ENCODE results near the gene COX11. TPM values are rescaled to one million over a fixed set of nuclear protein-coding genes. Genes with fewer than 3 reads are reported as not detected.

Gene COX11
- total RNA-seq, 2 experiments from 2014 or later = 44.9 to 46.1 TPM

DNA sequence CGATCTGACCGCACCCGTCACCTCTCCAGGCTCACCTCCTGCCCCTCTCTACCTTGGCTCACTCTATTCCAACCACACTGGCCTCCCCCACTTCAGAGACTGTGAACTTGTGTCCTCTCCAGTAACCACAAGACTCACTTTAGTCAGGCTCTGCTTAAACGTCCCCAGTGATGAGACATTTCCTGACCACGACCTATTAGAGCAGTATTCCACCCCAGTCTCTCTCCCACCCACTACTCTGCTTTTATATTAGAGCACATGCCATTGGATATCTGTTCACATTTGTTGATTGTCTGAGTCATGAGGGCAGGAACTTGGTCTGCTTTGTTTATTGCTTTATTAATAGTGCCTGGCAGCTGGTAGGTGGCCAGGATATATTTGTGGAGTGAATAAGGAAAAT lies 20.1 kb downstream of the COX11 start:
- Mint-ChIP-seq H3K27ac (no peak overlapping the region), H3K4me1 (no peaks in the 10 kb centered on the region), H3K36me3 (ENCODE audit: low read depth) (no peaks in the 10 kb centered on the region), H3K27me3 (peaks cover 9% of the 10 kb centered on the region), H3K9me3 (no peaks in the 10 kb centered on the region), H3K4me3 (no peak overlapping the region)
- no peak for DNase-seq
- POLR2A ChIA-PET = no interaction called here
- CTCF ChIA-PET = no interaction called here

DNA sequence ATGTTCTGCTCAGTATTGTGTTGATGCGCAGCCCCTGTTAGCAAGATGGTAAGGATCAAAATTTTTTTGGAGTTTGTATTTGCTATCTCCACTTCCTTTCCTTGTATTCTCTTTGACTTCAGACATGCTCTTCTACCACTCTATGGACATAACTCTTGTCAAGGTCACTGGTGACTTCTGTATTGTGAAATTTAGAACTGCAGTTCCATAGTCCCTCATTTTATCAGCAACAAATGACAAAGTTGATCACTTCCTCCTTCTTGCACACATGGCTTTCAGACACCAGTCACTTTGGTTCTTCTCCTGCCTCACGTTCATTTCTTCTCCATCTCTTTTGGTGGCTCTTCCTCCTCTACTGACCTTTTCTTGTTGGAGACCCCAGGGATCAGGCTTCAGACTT lies 21.1 kb downstream of the COX11 start:
- POLR2A ChIA-PET = no interaction called here
- H3K27me3 Mint-ChIP-seq = peaks cover 9% of the 10 kb centered on the region

GRCh38 chr17:54945671-54946070 lies 22.8 kb downstream of the COX11 start:
- Mint-ChIP-seq H3K4me3 (no peak overlapping the region), H3K27me3 (peaks cover 9% of the 10 kb centered on the region), H3K27ac (no peak overlapping the region), H3K4me1 (no peaks in the 10 kb centered on the region), H3K9me3 (no peaks in the 10 kb centered on the region), H3K36me3 (ENCODE audit: low read depth) (no peaks in the 10 kb centered on the region)
- no peak for DNase-seq
- ChIA-PET CTCF (interaction anchor here (1.6 kb wide), 1 partner anchor 402 kb away, joined by 3 read pairs; no protein-coding TSS in a partner anchor), POLR2A (no interaction called here)

More for the DNA sequence above, 21.1 kb downstream of the COX11 start:
- DNase-seq = no peak
- no peaks in the 10 kb centered on the region for H3K36me3 Mint-ChIP-seq (ENCODE audit: low read depth)
- no peak overlapping the region for H3K4me3 Mint-ChIP-seq
- CTCF ChIA-PET = no interaction called here
- no peaks in the 10 kb centered on the region for H3K9me3 Mint-ChIP-seq
- no peaks in the 10 kb centered on the region for H3K4me1 Mint-ChIP-seq
- no peak overlapping the region for H3K27ac Mint-ChIP-seq

DNA sequence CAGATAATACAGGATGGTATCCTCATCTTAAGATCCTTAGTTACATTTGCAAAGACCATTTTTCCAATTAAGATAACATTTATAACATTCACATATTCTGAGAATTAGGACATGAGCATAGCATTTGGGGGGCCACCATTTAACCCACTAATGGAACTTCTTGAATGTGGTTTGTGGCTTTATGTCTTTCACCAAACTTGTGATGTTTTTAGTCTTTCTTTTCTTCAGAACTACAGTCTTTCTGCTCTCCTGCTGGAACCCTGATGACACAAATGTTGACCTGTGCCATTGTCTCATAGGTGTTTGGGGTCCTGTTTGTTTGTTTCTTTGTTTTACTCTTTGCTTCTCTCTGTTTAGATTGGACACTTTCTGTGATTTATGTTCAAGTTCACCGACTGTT lies 23.2 kb downstream of the COX11 start:
- ChIA-PET CTCF (interaction anchor here (1.6 kb wide), 1 partner anchor 403 kb away, joined by 3 read pairs; no protein-coding TSS in a partner anchor), POLR2A (no interaction called here)
- Mint-ChIP-seq H3K4me1 (no peaks in the 10 kb centered on the region), H3K27ac (no peak overlapping the region), H3K9me3 (no peaks in the 10 kb centered on the region), H3K36me3 (ENCODE audit: low read depth) (no peaks in the 10 kb centered on the region), H3K4me3 (no peak overlapping the region), H3K27me3 (peaks cover 9% of the 10 kb centered on the region)
- no peak for DNase-seq

DNA sequence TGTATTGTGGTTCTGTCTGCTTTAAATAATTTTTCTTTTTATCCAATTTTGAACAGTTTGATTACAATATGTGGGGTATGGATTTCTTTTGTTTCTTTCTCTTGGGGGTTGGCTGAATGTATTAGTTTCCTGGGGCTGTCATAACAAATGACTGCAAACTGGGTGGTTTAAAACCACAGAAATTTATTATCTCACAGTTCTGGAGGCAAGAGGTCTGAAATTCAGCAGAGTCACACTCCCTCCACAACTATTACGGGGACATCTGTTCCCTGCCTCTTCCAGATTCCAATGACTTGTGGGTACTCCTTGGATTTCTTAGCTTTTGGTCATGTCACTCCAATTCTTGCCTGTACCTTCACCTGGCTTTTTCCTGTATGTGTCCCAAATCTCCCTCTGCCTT lies 23.7 kb downstream of the COX11 start:
- Mint-ChIP-seq H3K36me3 (ENCODE audit: low read depth) (no peaks in the 10 kb centered on the region), H3K9me3 (no peaks in the 10 kb centered on the region), H3K4me1 (no peaks in the 10 kb centered on the region), H3K27ac (no peak overlapping the region), H3K4me3 (no peak overlapping the region), H3K27me3 (peaks cover 9% of the 10 kb centered on the region)
- DNase-seq = no peak
- ChIA-PET CTCF (no interaction called here), POLR2A (no interaction called here)

GRCh38 chr17:54941285-54941684 lies 27.2 kb downstream of the COX11 start:
- CTCF ChIA-PET = no interaction called here
- DNase-seq = no peak
- Mint-ChIP-seq H3K4me1 (no peaks in the 10 kb centered on the region), H3K27me3 (peaks cover 4% of the 10 kb centered on the region), H3K4me3 (no peak overlapping the region), H3K9me3 (no peaks in the 10 kb centered on the region), H3K27ac (no peak overlapping the region), H3K36me3 (ENCODE audit: low read depth) (no peaks in the 10 kb centered on the region)
- POLR2A ChIA-PET = no interaction called here

DNA sequence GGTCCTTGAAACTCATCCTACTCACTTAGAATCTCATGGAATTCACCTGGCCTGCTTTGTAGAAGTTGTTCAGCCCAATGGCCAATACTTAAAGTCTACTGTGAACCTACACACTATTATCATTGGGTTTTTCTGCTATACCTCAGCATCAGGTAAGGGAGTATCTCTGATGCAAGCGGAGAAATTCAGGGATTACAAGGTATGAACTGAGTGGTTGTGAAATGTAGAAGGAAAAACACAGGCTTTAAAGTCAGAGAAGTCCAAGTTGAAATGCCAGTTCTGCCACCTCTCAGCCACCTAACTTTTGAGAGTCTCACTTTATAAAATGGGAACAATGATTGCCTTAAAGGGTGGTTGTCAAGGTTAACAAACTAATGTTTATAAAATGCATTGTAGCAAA lies 31.0 kb downstream of the COX11 start:
- Mint-ChIP-seq H3K9me3 (no peaks in the 10 kb centered on the region), H3K36me3 (ENCODE audit: low read depth) (no peaks in the 10 kb centered on the region), H3K4me3 (no peak overlapping the region), H3K27ac (no peak overlapping the region), H3K4me1 (no peaks in the 10 kb centered on the region), H3K27me3 (no peaks in the 10 kb centered on the region)
- DNase-seq = no peak
- ChIA-PET CTCF (no interaction called here), POLR2A (no interaction called here)

- H3K4me1 Mint-ChIP-seq = no peaks in the 10 kb centered on the region
- no peak for DNase-seq
- ChIA-PET CTCF (no interaction called here), POLR2A (no interaction called here)
- H3K27ac Mint-ChIP-seq = no peak overlapping the region
- no peak overlapping the region for H3K4me3 Mint-ChIP-seq
- H3K36me3 Mint-ChIP-seq (ENCODE audit: low read depth) = no peaks in the 10 kb centered on the region
- no peaks in the 10 kb centered on the region for H3K27me3 Mint-ChIP-seq
- no peaks in the 10 kb centered on the region for H3K9me3 Mint-ChIP-seq
Measured at GRCh38 chr17:54937018-54937417, 31.4 kb downstream of the COX11 start.

- ChIA-PET POLR2A (no interaction called here), CTCF (no interaction called here)
- Mint-ChIP-seq H3K4me3 (no peak overlapping the region), H3K36me3 (ENCODE audit: low read depth) (no peaks in the 10 kb centered on the region), H3K4me1 (no peaks in the 10 kb centered on the region), H3K9me3 (no peaks in the 10 kb centered on the region), H3K27me3 (no peaks in the 10 kb centered on the region), H3K27ac (no peak overlapping the region)
- no peak for DNase-seq
Measured at GRCh38 chr17:54935471-54935870, 33.0 kb downstream of the COX11 start.

GRCh38 chr17:54933921-54934320 lies 34.5 kb downstream of the COX11 start:
- H3K27ac Mint-ChIP-seq = no peak overlapping the region
- H3K4me1 Mint-ChIP-seq = no peaks in the 10 kb centered on the region
- ChIA-PET POLR2A (no interaction called here), CTCF (no interaction called here)
- no peaks in the 10 kb centered on the region for H3K36me3 Mint-ChIP-seq (ENCODE audit: low read depth)
- H3K9me3 Mint-ChIP-seq = no peaks in the 10 kb centered on the region
- DNase-seq = no peak
- peaks cover under 1% of the 10 kb centered on the region for H3K27me3 Mint-ChIP-seq
- H3K4me3 Mint-ChIP-seq = no peak overlapping the region

DNA sequence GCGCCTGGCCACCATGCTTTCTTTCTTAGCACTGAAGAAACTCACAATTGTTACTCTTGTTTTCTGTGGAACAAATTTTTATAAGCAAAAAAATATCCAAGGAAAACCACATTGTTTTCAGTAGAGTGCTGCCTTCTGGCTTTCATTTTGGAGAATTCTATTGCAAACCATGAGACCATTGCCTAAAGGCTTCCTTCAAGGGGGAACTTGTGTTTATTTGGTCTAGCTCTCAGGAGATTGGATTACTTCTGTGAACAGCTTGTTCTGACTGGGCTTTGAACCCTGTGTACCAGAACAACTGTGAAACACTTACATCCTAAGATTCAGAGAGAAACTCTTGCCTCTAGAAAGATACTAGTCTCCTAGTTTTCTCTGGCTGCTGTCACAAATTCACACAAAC lies 35.7 kb downstream of the COX11 start:
- peaks cover 7% of the 10 kb centered on the region for H3K27me3 Mint-ChIP-seq
- H3K4me1 Mint-ChIP-seq = no peaks in the 10 kb centered on the region
- no peaks in the 10 kb centered on the region for H3K36me3 Mint-ChIP-seq (ENCODE audit: low read depth)
- ChIA-PET CTCF (no interaction called here), POLR2A (no interaction called here)
- no peak overlapping the region for H3K4me3 Mint-ChIP-seq
- no peak overlapping the region for H3K27ac Mint-ChIP-seq
- DNase-seq = no peak
- no peaks in the 10 kb centered on the region for H3K9me3 Mint-ChIP-seq

DNA sequence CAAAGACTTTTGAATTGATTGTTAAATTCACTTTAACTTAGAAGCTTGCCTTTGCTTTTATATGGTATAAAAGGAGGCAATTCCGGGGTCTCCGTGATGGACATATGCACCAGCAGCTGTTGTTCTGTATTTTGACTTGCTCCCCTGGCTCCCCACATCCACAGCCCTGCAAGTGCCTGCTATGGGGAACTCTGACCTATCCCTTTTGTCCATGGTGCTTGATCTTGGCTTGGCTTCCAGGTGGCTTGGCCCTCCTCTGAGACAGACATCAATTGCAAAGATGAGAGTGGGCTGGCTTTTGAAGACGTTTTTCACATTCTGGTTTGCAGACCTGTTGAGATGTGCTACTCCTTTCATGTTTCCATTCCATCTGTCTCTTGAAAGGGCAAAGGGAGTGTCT lies 40.9 kb downstream of the COX11 start:
- Mint-ChIP-seq H3K27ac (no peak overlapping the region), H3K4me1 (no peaks in the 10 kb centered on the region), H3K27me3 (peaks cover 9% of the 10 kb centered on the region), H3K4me3 (no peak overlapping the region), H3K36me3 (ENCODE audit: low read depth) (no peaks in the 10 kb centered on the region), H3K9me3 (no peaks in the 10 kb centered on the region)
- POLR2A ChIA-PET = no interaction called here
- DNase-seq = no peak
- CTCF ChIA-PET = no interaction called here

GRCh38 chr17:54924405-54924804 lies 44.0 kb downstream of the COX11 start:
- H3K4me1 Mint-ChIP-seq = no peaks in the 10 kb centered on the region
- no peak overlapping the region for H3K4me3 Mint-ChIP-seq
- H3K27ac Mint-ChIP-seq = no peak overlapping the region
- POLR2A ChIA-PET = no interaction called here
- CTCF ChIA-PET = no interaction called here
- H3K27me3 Mint-ChIP-seq = peaks cover 9% of the 10 kb centered on the region
- no peaks in the 10 kb centered on the region for H3K36me3 Mint-ChIP-seq (ENCODE audit: low read depth)
- no peaks in the 10 kb centered on the region for H3K9me3 Mint-ChIP-seq
- DNase-seq = no peak

DNA sequence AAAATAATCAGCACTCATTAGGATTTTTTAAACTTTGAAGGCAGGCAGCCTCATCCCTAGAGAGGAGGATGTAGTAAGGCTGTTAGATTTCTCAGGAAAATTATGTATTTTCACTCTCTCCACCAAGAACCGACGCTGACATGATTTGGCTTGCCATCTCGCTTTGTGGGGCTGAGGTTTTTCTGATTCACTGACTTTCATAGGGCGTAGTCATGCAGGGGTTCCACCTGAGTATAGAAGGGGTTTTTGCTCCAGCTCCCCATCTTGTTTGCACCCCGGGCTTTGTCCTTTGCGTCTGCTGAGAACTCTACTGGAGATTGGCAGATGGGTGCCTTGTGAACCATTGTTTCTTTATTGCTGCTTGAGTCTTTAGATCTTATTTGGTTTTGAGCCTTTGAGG lies 47.6 kb downstream of the COX11 start:
- CTCF ChIA-PET = interaction anchor here (0.6 kb wide), 1 partner anchor 26 kb away, joined by 3 read pairs; no protein-coding TSS in a partner anchor
- Mint-ChIP-seq H3K4me3 (no peak overlapping the region), H3K9me3 (peaks cover 8% of the 10 kb centered on the region), H3K27ac (no peak overlapping the region), H3K27me3 (no peaks in the 10 kb centered on the region), H3K4me1 (no peaks in the 10 kb centered on the region), H3K36me3 (ENCODE audit: low read depth) (no peaks in the 10 kb centered on the region)
- no peak for DNase-seq
- POLR2A ChIA-PET = interaction anchor here (0.6 kb wide), 1 partner anchor 2000 kb away, joined by 3 read pairs; no protein-coding TSS in a partner anchor

DNA sequence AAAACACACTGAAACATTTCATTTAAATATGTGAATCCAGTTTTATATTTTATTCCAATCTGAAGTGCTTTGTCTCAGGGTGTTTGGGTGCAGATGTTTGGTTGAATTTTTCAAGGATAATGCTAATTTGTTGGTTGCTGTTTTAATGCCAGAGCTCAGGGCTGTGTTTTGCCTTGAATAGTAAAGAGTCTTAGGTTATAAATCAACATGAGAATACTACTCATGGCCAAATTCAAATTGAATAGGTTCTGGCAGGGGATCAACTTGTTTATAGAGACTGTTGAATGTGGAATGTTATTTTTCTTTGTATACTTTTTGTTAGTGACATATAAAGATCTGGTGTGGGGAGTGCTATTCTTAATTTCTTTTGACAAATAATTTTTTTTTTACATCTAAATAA lies 49.0 kb downstream of the COX11 start:
- no peaks in the 10 kb centered on the region for H3K27me3 Mint-ChIP-seq
- H3K4me3 Mint-ChIP-seq = no peak overlapping the region
- no peaks in the 10 kb centered on the region for H3K36me3 Mint-ChIP-seq (ENCODE audit: low read depth)
- H3K27ac Mint-ChIP-seq = no peak overlapping the region
- H3K4me1 Mint-ChIP-seq = no peaks in the 10 kb centered on the region
- POLR2A ChIA-PET = no interaction called here
- DNase-seq = no peak
- CTCF ChIA-PET = no interaction called here
- peaks cover 8% of the 10 kb centered on the region for H3K9me3 Mint-ChIP-seq

Measured in activated CD4-positive, alpha-beta T cell treated with anti-CD3 and anti-CD28 coated beads, Interleukin-2, amount 10 ng/mL, durations not matched to agents 7 days and 5 days (primary cell).